HepG2 (cell line): ENCODE measurements around the gene PLEKHH3. TPM values are rescaled to one million over a fixed set of nuclear protein-coding genes. Genes with fewer than 3 reads are reported as not detected.

Experiments
- ASH2L ChIP-seq: fragments of 300-600, 200-600 bp; sonication (generic); IDR thresholded peaks from 2 replicates; pipeline ENCODE4 v1.7.0; 2017; ENCODE audit warnings: low read depth, mild to moderate bottlenecking, moderate library complexity, mixed read lengths, low read length; ENCODE audit not compliant: insufficient read length
- DNMT1 ChIP-seq: sonication (generic); formaldehyde crosslinking; IDR thresholded peaks from 2 replicates; pipeline ENCODE4 v1.5.1; 2020; ENCODE audit warnings: mild to moderate bottlenecking, missing genetic modification reagents
- DNMT3B ChIP-seq: conservative IDR thresholded peaks from 2 replicates; pipeline ENCODE4 v1.6.1; 2016; ENCODE audit warnings: missing biosample characterization, control low read depth
- HIVEP1 ChIP-seq: sonication (generic); formaldehyde crosslinking; IDR thresholded peaks from 2 replicates; pipeline ENCODE4 v1.4.0; 2020; ENCODE audit warnings: mild to moderate bottlenecking, missing genetic modification reagents
- HNRNPL ChIP-seq: fragments of 200-400 bp; formaldehyde crosslinking; IDR thresholded peaks from 2 replicates; pipeline ENCODE4 v1.6.1; 2017; ENCODE audit warnings: mild to moderate bottlenecking, low read depth, low read length
- HOXD1 ChIP-seq: sonication (generic); formaldehyde crosslinking; IDR thresholded peaks from 2 replicates; pipeline ENCODE4 v1.5.0; 2020; ENCODE audit warnings: missing genetic modification reagents
- ISX ChIP-seq: sonication (generic); formaldehyde crosslinking; conservative IDR thresholded peaks from 2 replicates; pipeline ENCODE4 v1.5.0; 2020; ENCODE audit warnings: missing genetic modification reagents
- NFKB2 ChIP-seq: sonication (generic); formaldehyde crosslinking; IDR thresholded peaks from 2 replicates; pipeline ENCODE4 v1.4.0; 2020; ENCODE audit warnings: missing genetic modification reagents, borderline replicate concordance
- NONO ChIP-seq, 2 experiments: fragments of 450-650 bp in 1 of 2; sonication (generic) in 1 of 2; formaldehyde crosslinking in 1 of 2; IDR thresholded peaks in 1 of 2; conservative IDR thresholded peaks in 1 of 2; 2 replicates each; pipeline versions ENCODE4 v1.6.1 to v1.8.0; 2017 to 2022; ENCODE audit warnings: mild to moderate bottlenecking in 1 of 2, missing genetic modification reagents in 1 of 2, moderate library complexity in 1 of 2
- PITX1 ChIP-seq: sonication (generic); formaldehyde crosslinking; IDR thresholded peaks from 2 replicates; pipeline ENCODE4 v1.5.1; 2020; ENCODE audit warnings: mild to moderate bottlenecking, missing genetic modification reagents
- THAP11 ChIP-seq: IDR thresholded peaks from 2 replicates; pipeline ENCODE4 v1.6.1; 2016; ENCODE audit warnings: missing biosample characterization, missing genetic modification reagents
- YY1 ChIP-seq: IDR thresholded peaks from 2 replicates; pipeline ENCODE4 v1.6.1; 2011; ENCODE audit warnings: low read length, low read depth, moderate library complexity, mild to moderate bottlenecking; ENCODE audit not compliant: insufficient read depth, insufficient replicate concordance
- ZEB1 ChIP-seq: IDR thresholded peaks from 2 replicates; pipeline ENCODE4 v1.6.1; 2012; ENCODE audit warnings: mild to moderate bottlenecking, low read depth, inconsistent platforms; ENCODE audit not compliant: insufficient replicate concordance
- ZNF333 ChIP-seq: sonication (generic); formaldehyde crosslinking; IDR thresholded peaks from 2 replicates; pipeline ENCODE4 v1.4.0; 2020; ENCODE audit warnings: mild to moderate bottlenecking, missing genetic modification reagents, borderline replicate concordance
- ZNF737 ChIP-seq: sonication (generic); formaldehyde crosslinking; IDR thresholded peaks from 2 replicates; pipeline ENCODE4 v1.5.0; 2020; ENCODE audit warnings: missing genetic modification reagents, mild to moderate bottlenecking, borderline replicate concordance
- polyA plus RNA-seq, 8 experiments: library from polyadenylated mRNA; depleted of rRNA in 3 of 8; stranded (reverse) in 7 of 8; unstranded in 1 of 8; fragments of >200 nt; fragmentation: Illumina TruSeq in 4 of 8; extraction: Trizol in 4 of 8; gene quantifications; 2 replicates each; pipeline versions ENCODE4 v1.2.1 to v1.2.3, GENCODE V29; 2011 to 2016; ENCODE audit warnings: low read depth in 4 of 8, missing spikeins in 1 of 8, mixed read lengths in 1 of 8; ENCODE audit not compliant: insufficient read depth in 1 of 8
- total RNA-seq, 5 experiments: library from RNA; depleted of rRNA; stranded (reverse); fragments of >200 nt; fragmentation: Illumina TruSeq; extraction: Trizol; gene quantifications; 2 replicates each; pipeline ENCODE4 v1.2.3, GENCODE V29; 2016; ENCODE audit warnings: low read depth in 1 of 5
- TF ChIP-seq, protein P1 (sequence below): sonication (generic); formaldehyde crosslinking; IDR thresholded peaks from 2 replicates; pipeline ENCODE4 v1.5.0; 2020; ENCODE audit warnings: mild to moderate bottlenecking, missing genetic modification reagents
- TF ChIP-seq, protein P2 (sequence below): sonication (generic); formaldehyde crosslinking; IDR thresholded peaks from 2 replicates; pipeline ENCODE4 v1.5.0; 2020; ENCODE audit warnings: missing genetic modification reagents, mild to moderate bottlenecking, borderline replicate concordance
- TF ChIP-seq, protein P3 (sequence below): sonication (generic); formaldehyde crosslinking; conservative IDR thresholded peaks from 2 replicates; pipeline ENCODE4 v1.4.0; 2020; ENCODE audit warnings: mild to moderate bottlenecking, missing genetic modification reagents, moderate library complexity
- TF ChIP-seq, protein P4 (sequence below): IDR thresholded peaks from 2 replicates; pipeline ENCODE4 v1.6.1; 2016; ENCODE audit warnings: low read depth, control low read depth

Gene PLEKHH3
- total and polyA plus RNA-seq, 2 of the 13 experiments (the other 11 are each of a cell fraction or from before 2014, with no cell fraction given) = 6.0 to 19.9 TPM

DNA sequence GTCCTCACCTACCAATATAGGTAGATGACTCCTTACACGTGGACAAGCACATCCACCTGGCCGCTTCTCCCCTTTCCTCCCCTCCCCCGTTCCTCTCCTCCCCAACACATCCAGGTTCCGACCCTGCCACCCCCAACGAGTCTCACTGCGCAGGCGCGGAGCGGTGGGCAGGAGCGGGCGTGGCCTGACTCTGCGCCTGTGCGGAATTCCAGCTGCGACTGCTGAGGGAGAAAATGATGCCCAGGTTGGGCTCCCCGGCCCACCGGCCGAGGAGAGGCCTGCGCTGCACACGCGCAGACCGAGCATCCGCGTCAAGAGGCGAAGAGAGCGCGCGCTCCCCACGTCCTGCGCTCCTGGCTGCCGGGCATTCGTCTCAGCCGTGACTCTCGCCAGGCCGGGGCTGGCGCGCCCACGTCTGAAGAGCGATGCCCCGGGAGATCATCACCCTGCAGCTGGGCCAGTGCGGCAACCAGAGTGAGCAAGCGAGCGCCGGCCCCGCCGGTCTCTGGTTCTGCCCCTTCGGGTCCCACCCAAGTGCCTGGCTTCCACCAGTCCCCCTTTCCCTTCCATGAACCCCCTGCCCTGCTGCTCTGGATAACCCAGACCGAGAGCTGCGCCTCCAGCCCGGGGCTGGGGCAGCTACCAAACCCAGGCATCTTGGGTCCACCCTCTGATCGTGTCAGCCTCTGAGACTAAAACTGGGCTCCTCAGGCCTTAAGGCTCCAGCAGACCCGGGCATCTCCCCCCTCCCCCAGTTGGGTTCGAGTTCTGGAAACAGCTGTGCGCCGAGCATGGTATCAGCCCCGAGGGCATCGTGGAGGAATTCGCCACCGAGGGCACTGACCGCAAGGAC lies 17.5 kb downstream of the PLEKHH3 start, which contains the start of gene TUBG2 (continued):
- TF ChIP-seq, protein P1, sequence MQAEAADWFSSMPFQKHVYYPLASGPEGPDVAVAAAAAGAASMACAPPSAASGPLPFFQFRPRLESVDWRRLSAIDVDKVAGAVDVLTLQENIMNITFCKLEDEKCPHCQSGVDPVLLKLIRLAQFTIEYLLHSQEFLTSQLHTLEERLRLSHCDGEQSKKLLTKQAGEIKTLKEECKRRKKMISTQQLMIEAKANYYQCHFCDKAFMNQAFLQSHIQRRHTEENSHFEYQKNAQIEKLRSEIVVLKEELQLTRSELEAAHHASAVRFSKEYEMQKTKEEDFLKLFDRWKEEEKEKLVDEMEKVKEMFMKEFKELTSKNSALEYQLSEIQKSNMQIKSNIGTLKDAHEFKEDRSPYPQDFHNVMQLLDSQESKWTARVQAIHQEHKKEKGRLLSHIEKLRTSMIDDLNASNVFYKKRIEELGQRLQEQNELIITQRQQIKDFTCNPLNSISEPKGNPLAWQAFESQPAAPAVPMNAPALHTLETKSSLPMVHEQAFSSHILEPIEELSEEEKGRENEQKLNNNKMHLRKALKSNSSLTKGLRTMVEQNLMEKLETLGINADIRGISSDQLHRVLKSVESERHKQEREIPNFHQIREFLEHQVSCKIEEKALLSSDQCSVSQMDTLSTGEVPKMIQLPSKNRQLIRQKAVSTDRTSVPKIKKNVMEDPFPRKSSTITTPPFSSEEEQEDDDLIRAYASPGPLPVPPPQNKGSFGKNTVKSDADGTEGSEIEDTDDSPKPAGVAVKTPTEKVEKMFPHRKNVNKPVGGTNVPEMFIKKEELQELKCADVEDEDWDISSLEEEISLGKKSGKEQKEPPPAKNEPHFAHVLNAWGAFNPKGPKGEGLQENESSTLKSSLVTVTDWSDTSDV = no peak
- peak; percentile 72; the same call in 1 of the 2 replicates for TF ChIP-seq ZNF333 (CRISPR knock-in tag)
- peak; percentile 81 for TF ChIP-seq PITX1 (CRISPR knock-in tag)
- TF ChIP-seq ZEB1 = peak; percentile 55
- TF ChIP-seq HIVEP1 (CRISPR knock-in tag) = peak; percentile 87
- TF ChIP-seq ZNF737 = peak; percentile 87; the same call in 1 of the 2 replicates
- peak; percentile 60; the same call in 1 of the 2 replicates for TF ChIP-seq HOXD1 (CRISPR knock-in tag)
- TF ChIP-seq THAP11 (CRISPR knock-in tag) = peak; percentile 35; the same call in 1 of the 2 replicates
- TF ChIP-seq, protein P2, sequence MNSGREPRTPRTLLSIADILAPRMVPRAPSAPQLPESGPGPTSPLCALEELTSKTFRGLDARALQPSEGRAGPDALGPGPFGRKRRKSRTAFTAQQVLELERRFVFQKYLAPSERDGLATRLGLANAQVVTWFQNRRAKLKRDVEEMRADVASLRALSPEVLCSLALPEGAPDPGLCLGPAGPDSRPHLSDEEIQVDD (CRISPR knock-in tag) = 0 out of 2 replicates have a peak, but pooled peaks have one; percentile 43
- peak; percentile 88 for TF ChIP-seq YY1
- TF ChIP-seq HNRNPL = peak; percentile 49; the same call in 1 of the 2 replicates
- TF ChIP-seq DNMT1 (CRISPR knock-in tag) = no peak; the same call in 1 of the 2 replicates
- TF ChIP-seq, protein P3, sequence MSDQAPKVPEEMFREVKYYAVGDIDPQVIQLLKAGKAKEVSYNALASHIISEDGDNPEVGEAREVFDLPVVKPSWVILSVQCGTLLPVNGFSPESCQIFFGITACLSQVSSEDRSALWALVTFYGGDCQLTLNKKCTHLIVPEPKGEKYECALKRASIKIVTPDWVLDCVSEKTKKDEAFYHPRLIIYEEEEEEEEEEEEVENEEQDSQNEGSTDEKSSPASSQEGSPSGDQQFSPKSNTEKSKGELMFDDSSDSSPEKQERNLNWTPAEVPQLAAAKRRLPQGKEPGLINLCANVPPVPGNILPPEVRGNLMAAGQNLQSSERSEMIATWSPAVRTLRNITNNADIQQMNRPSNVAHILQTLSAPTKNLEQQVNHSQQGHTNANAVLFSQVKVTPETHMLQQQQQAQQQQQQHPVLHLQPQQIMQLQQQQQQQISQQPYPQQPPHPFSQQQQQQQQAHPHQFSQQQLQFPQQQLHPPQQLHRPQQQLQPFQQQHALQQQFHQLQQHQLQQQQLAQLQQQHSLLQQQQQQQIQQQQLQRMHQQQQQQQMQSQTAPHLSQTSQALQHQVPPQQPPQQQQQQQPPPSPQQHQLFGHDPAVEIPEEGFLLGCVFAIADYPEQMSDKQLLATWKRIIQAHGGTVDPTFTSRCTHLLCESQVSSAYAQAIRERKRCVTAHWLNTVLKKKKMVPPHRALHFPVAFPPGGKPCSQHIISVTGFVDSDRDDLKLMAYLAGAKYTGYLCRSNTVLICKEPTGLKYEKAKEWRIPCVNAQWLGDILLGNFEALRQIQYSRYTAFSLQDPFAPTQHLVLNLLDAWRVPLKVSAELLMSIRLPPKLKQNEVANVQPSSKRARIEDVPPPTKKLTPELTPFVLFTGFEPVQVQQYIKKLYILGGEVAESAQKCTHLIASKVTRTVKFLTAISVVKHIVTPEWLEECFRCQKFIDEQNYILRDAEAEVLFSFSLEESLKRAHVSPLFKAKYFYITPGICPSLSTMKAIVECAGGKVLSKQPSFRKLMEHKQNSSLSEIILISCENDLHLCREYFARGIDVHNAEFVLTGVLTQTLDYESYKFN (CRISPR knock-in tag) = no peak; the same call in 1 of the 2 replicates
- TF ChIP-seq NONO (IDR thresholded peaks at IDR 0.05) = no peak
- TF ChIP-seq NONO (CRISPR knock-in tag; conservative IDR thresholded peaks at IDR 0.05) = peak; percentile 87
- TF ChIP-seq DNMT3B (CRISPR knock-in tag) = peak; percentile 84
- TF ChIP-seq ISX (CRISPR knock-in tag) = no peak
- TF ChIP-seq ASH2L = peak; percentile 70
- TF ChIP-seq, protein P4, sequence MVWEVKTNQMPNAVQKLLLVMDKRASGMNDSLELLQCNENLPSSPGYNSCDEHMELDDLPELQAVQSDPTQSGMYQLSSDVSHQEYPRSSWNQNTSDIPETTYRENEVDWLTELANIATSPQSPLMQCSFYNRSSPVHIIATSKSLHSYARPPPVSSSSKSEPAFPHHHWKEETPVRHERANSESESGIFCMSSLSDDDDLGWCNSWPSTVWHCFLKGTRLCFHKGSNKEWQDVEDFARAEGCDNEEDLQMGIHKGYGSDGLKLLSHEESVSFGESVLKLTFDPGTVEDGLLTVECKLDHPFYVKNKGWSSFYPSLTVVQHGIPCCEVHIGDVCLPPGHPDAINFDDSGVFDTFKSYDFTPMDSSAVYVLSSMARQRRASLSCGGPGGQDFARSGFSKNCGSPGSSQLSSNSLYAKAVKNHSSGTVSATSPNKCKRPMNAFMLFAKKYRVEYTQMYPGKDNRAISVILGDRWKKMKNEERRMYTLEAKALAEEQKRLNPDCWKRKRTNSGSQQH (CRISPR knock-in tag) = peak; percentile 40
- TF ChIP-seq NFKB2 (CRISPR knock-in tag) = peak; percentile 74; the same call in 1 of the 2 replicates
